Tibial nerve (tissue), 4 donors: ENCODE results near the gene DUSP8. TPM values are rescaled to one million over a fixed set of nuclear protein-coding genes. Genes with fewer than 3 reads are reported as not detected.
"Not testable (repeated sequence)": the region's sequence is repeated elsewhere in the genome, so short reads cannot be mapped to it uniquely, and the experiment has no call there.

Experiments used
- DNase-seq, 2 donors: peaks; one replicate each; pipeline ENCODE4 v3.0.0-alpha.2; 2019; ENCODE audit warnings: low spot score in 2 of 2
- H3K27ac ChIP-seq, 4 donors: fragments of 200-600 bp; sonication (generic) in 3 of 4; one replicate each; pipeline ENCODE4 v1.5.1; 2017 to 2019; ENCODE audit warnings: mild to moderate bottlenecking in 1 of 4
- H3K27me3 ChIP-seq, 2 donors: fragments of 200-600 bp; sonication (generic) in 1 of 2; one replicate each; pipeline versions ENCODE4 v1.5.1 to v1.6.0; 2017 to 2019
- H3K36me3 ChIP-seq, 3 donors: fragments of 200-600 bp; sonication (generic); one replicate each; pipeline ENCODE4 v1.5.1; 2018 to 2019
- H3K4me1 ChIP-seq, 4 donors: fragments of 200-600 bp; sonication (generic) in 3 of 4; one replicate each; pipeline ENCODE4 v1.5.1; 2017 to 2019
- H3K4me3 ChIP-seq, 4 donors: fragments of 200-600 bp; sonication (generic) in 3 of 4; one replicate each; pipeline ENCODE4 v1.5.1; 2017 to 2019; ENCODE audit warnings: mild to moderate bottlenecking in 1 of 4, moderate library complexity in 1 of 4
- H3K9me3 ChIP-seq, 4 donors: fragments of 200-600 bp; sonication (generic) in 3 of 4; one replicate each; pipeline ENCODE4 v1.5.1; 2017 to 2019
- EP300 ChIP-seq, 2 donors: sonication (generic); formaldehyde crosslinking; IDR thresholded peaks; one replicate each; pipeline ENCODE4 v1.6.1; 2017; ENCODE audit warnings: antibody characterized with exemption in 2 of 2, mild to moderate bottlenecking in 1 of 2
- POLR2A ChIP-seq, 2 donors: fragments of 450-650 bp; IDR thresholded peaks; one replicate each; pipeline ENCODE4 v1.6.1; 2017; ENCODE audit warnings: antibody characterized with exemption in 2 of 2, mild to moderate bottlenecking in 2 of 2, moderate library complexity in 2 of 2
- WGBS, 2 donors: methylation state at CpG; one replicate each; pipeline ENCODE4 v1.1.5; 2018; 5-methylcytosine and 5-hydroxymethylcytosine counted together
- total RNA-seq, 4 donors: library from RNA; depleted of rRNA; stranded (reverse); fragments of >200 nt; gene quantifications; one replicate each; pipeline ENCODE4 v1.1.0, GENCODE V29; 2016
- TF ChIP-seq, protein P1 (sequence below), 5 experiments: fragments of 200-600 bp in 3 of 5; fragments of 450-650 bp in 2 of 5; sonication (generic) in 3 of 5; IDR thresholded peaks; one replicate each; pipeline ENCODE4 v1.5.1; 2016 to 2019; ENCODE audit warnings: antibody characterized with exemption in 5 of 5, mild to moderate bottlenecking in 3 of 5, moderate library complexity in 2 of 5

DUSP8 gene
- total RNA-seq, 4 donors from 2014 or later: 1.9 to 10.8 (median 3.4) TPM

DNA sequence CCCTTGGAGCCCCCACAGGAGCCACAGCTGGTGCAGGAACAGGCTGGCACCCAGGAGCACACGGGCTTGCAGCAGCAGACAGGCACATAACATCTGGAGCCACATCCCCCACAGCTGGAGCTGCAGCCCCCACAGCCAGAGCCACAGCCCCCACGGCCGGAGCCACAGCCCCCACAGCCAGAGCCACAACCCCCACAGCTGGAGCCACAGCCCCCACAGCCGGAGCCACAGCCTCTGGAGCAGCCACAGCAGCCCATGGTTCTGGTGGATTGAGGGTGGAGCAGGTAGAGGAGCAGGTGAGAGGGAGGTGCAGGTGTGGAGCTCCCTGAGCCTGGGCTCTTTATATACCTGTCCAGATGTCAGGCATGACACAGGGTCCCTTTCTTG is 25.9 kb upstream of the DUSP8 start, which contains the start of gene KRTAP5-2:
Gene KRTAP5-2, minus strand, starts transcription at position 301 of the 387 bp plus-strand sequence. Its CDS starts 44 bp downstream, at position 257.
- 70% methylated on average over 1 of the region's 4 CpGs; no CpG with 5 or more reads in 1 of the 2 donors for WGBS, 2 donors
- peaks cover 0 to 22% of the 10 kb centered on the region in 2 donors for H3K27me3 ChIP-seq
- no peaks in the 10 kb centered on the region for H3K4me1 ChIP-seq
- H3K4me3 ChIP-seq: no peak within 1 kb of the TSS
- DNase-seq: no peak
- no peaks in the 10 kb centered on the region for H3K36me3 ChIP-seq
- no peak within 1 kb of the TSS for H3K27ac ChIP-seq
- H3K9me3 ChIP-seq: no peaks in the 10 kb centered on the region
- no peak for TF ChIP-seq POLR2A (IDR thresholded peaks at IDR 0.05)

DNA sequence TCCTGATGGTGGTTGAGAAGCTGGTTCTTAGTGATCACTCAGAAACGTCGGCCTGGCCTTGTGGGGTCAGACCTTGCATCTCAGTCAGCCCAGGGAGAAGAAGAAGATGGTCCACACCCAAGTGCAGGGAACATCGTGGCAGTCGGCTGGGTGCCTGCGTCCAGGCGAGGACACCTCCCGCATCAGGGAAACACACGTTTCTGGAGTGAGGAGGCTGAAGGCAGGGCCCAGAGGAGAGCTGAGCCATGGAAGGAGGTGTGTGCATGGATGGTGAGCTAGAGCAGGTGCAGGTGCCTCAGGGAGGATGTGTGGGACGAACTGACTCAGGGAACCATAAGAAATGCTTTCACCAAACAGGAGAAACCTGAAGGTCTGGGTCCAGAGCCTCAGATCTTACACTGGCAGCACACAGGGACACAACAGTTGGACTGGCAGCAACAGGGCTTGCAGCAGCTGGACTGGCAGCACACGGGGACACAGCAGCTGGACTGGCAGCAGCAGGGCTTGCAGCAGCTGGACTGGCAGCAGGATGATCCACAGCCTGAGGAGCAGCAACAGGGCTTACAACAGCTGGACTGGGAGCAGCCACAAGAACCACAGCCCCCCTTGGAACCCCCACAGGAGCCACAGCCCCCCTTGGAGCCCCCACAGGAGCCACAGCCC is 25.4 kb upstream of the DUSP8 start:
- Histone ChIP-seq H3K36me3 (no peaks in the 10 kb centered on the region), H3K9me3 (no peaks in the 10 kb centered on the region), H3K27ac (no peak overlapping the region), H3K27me3 (peaks cover 0 to 25% of the 10 kb centered on the region in 2 donors), H3K4me1 (no peaks in the 10 kb centered on the region), H3K4me3 (no peak overlapping the region)
- no peak for DNase-seq
- TF ChIP-seq EP300 (IDR thresholded peaks at IDR 0.05): no peak
- TF ChIP-seq, protein P1, sequence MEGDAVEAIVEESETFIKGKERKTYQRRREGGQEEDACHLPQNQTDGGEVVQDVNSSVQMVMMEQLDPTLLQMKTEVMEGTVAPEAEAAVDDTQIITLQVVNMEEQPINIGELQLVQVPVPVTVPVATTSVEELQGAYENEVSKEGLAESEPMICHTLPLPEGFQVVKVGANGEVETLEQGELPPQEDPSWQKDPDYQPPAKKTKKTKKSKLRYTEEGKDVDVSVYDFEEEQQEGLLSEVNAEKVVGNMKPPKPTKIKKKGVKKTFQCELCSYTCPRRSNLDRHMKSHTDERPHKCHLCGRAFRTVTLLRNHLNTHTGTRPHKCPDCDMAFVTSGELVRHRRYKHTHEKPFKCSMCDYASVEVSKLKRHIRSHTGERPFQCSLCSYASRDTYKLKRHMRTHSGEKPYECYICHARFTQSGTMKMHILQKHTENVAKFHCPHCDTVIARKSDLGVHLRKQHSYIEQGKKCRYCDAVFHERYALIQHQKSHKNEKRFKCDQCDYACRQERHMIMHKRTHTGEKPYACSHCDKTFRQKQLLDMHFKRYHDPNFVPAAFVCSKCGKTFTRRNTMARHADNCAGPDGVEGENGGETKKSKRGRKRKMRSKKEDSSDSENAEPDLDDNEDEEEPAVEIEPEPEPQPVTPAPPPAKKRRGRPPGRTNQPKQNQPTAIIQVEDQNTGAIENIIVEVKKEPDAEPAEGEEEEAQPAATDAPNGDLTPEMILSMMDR (IDR thresholded peaks at IDR 0.05): no peak
- TF ChIP-seq POLR2A (IDR thresholded peaks at IDR 0.05): no peak
- WGBS, 2 donors: 82 to 86% methylated on average over 10 of the region's 10 CpGs

DNA sequence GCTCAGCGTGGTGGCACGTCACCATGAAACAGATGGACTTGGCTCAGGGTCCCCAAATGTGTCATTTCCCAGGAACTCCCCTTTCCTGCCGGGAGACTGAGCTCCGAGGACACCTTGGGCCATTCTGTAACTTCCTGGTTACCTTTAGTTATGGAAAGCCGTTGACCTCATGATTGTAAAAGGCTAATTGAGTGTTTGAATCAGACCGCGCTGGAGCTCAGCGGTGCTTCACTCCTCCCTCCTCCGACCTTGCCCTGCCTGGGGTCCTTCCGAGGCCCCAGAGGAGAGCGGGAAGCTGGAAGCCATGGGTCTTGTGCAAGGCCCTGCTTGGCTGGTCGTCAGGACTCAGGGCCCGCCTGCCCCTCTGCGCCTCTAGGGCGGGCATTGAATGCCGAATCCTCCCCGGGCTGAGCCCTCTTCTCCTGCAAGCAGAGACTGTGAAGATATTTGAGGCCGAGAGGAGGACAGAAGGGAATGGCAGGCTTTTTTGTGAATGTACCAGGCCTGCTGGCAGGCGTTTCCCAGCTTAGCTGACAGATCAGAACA is 24.6 kb upstream of the DUSP8 start:
- H3K27me3 ChIP-seq: peaks cover 0 to 26% of the 10 kb centered on the region in 2 donors
- WGBS, 2 donors: 50 to 65% methylated on average over 18 to 19 of the region's 19 CpGs
- not testable (repeated sequence) for H3K4me3 ChIP-seq, H3K36me3 ChIP-seq, H3K27ac ChIP-seq, H3K4me1 ChIP-seq, DNase-seq, H3K9me3 ChIP-seq

DNA sequence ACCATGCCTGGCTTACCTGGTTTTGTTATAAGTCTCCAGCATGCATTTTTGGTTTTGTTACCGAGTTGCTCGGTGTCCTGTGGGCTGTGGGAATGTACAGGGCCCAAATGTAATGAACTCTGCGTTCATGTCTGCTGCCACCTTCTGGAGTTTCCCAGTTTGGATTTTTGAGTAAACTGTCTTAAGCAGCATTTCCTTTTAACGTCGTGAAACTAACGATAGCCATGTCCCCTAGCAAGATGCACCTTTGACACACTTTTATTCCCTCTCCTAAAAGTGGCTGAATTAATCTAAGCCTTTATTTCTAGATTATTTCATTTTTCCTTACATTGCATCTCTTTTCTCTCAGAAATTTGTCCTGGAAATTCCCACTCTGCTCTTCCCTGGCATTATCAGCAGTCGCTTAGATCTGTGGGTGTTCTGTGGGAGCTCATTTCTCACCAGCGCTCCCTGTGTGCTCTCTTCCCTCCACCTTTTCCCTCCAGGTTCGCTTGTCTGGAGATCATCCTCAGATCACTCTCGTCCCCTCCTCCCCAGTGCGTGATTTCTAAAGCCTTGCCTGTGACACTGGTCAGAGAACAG is 24.0 kb upstream of the DUSP8 start:
- H3K4me1 ChIP-seq, H3K36me3 ChIP-seq, DNase-seq, H3K4me3 ChIP-seq, H3K27ac ChIP-seq, H3K9me3 ChIP-seq: not testable (repeated sequence)
- 50 to 52% methylated on average over 11 of the region's 11 CpGs for WGBS, 2 donors
- H3K27me3 ChIP-seq: peaks cover 0 to 26% of the 10 kb centered on the region in 2 donors

DNA sequence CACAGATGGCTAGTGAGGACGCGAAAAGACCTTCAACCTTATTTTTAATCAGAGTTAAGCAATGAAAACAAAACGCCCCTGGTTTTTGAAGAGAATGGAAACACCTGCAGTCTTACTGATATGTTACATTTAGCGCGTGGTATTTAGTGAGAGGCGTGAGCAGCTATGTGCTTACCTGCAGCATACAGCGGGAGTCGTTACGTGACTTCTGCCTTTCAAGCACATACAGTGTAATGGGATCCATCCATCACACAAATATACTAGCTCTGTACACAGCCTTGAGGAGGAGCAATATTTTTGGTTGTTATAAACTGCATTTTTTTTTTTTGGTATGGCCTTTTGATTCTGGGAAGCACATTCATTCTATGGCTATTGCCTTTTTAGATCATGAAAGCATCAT is 20.6 kb upstream of the DUSP8 start:
- Histone ChIP-seq H3K27me3 (peaks cover 0 to 22% of the 10 kb centered on the region in 2 donors), H3K27ac (no peak overlapping the region), H3K4me3 (no peak overlapping the region), H3K36me3 (no peaks in the 10 kb centered on the region), H3K4me1 (no peaks in the 10 kb centered on the region), H3K9me3 (no peaks in the 10 kb centered on the region)
- DNase-seq: no peak
- WGBS, 2 donors: 81 to 83% methylated on average over 9 of the region's 9 CpGs
- TF ChIP-seq, protein P1 (IDR thresholded peaks at IDR 0.05): no peak
- TF ChIP-seq POLR2A (IDR thresholded peaks at IDR 0.05) (no peak), EP300 (IDR thresholded peaks at IDR 0.05) (no peak)

DNA sequence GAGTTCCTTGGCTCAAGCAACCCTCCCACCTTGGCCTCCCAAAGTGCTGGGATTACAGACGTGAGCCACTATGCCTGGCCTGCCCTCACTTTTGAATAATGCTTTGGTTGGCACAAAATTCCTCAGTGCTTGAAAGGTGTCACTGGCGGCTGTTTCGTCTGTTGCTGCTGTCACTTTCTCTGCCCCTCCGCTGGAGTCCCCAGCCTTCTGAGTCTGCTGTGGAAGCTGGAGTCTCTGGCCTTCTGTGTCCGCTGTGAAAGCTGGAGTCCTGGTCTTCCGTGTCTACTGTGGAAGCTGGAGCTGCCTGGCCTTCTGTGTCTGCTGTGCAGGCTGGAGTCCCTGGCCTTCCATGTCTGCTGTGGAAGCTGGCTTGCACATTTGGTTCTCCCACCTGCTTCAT is 17.9 kb upstream of the DUSP8 start:
- TF ChIP-seq, protein P1 (IDR thresholded peaks at IDR 0.05): no peak
- TF ChIP-seq EP300 (IDR thresholded peaks at IDR 0.05): no peak
- TF ChIP-seq POLR2A (IDR thresholded peaks at IDR 0.05): no peak
- H3K27me3 ChIP-seq: peaks cover 0 to 12% of the 10 kb centered on the region in 2 donors
- DNase-seq: no peak
- H3K36me3 ChIP-seq: no peaks in the 10 kb centered on the region
- WGBS, 2 donors: 86 to 93% methylated on average over 6 of the region's 6 CpGs
- H3K4me3 ChIP-seq: no peak overlapping the region
- H3K27ac ChIP-seq: no peak overlapping the region
- no peaks in the 10 kb centered on the region for H3K9me3 ChIP-seq
- no peaks in the 10 kb centered on the region for H3K4me1 ChIP-seq
